ENCODE measurements around the gene PRRT4.

PRRT4 gene

DNA sequence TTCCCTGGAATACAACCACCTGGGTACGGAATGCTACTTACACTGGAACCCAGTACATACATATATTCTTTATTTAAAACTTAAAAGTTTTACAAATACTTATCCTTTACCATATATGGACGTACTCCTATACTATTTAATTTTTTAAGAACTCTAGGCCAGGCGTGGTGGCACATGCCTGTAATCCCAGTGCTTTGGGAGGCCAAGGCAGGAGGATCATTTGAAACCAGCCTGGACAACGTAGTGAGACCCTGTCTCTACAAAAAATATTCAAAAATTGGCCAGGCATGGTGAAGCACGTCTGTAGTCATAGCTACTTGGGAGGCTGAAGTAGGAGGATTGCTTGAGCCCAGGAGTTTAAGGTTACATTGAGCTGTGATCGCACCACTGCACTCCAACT, 19.8 kb downstream of the PRRT4 start:
- no peak for DNase-seq

DNA sequence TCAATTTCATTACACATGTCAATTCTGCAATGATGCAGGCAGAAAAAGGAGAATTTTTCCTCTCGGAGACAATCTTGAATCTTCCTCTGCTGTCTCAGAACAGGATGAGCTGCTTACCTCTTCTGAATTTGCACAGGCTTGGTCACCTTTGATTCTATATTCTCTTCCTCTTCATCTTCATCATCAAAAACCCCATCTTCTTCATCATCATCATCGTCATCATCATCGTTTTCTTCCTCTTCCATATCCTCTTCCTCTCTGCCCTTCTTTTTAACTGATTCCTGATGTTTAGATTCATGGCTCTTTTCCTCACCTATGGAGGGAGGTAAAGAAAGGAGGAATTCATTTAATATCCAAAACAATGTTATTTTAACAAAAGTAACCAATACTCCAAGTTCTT, 25.8 kb downstream of the PRRT4 start:
- DNase-seq, result no peak

DNA sequence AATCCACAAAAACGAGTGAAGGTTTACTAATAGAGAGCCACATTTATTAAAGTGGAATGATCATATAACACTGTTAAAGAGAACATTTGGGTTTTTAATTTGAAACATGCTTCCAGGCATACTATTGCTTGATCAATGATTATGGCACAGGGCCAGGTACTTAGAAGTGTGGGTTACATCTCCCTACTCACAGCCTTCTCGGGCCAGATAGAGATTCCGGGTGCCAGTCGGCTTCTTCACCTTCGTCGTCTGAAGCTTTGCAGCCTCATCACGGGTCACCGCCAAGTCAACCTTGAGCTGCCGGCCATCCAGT, 37.2 kb downstream of the PRRT4 start:
- DNase-seq, result no peak

DNA sequence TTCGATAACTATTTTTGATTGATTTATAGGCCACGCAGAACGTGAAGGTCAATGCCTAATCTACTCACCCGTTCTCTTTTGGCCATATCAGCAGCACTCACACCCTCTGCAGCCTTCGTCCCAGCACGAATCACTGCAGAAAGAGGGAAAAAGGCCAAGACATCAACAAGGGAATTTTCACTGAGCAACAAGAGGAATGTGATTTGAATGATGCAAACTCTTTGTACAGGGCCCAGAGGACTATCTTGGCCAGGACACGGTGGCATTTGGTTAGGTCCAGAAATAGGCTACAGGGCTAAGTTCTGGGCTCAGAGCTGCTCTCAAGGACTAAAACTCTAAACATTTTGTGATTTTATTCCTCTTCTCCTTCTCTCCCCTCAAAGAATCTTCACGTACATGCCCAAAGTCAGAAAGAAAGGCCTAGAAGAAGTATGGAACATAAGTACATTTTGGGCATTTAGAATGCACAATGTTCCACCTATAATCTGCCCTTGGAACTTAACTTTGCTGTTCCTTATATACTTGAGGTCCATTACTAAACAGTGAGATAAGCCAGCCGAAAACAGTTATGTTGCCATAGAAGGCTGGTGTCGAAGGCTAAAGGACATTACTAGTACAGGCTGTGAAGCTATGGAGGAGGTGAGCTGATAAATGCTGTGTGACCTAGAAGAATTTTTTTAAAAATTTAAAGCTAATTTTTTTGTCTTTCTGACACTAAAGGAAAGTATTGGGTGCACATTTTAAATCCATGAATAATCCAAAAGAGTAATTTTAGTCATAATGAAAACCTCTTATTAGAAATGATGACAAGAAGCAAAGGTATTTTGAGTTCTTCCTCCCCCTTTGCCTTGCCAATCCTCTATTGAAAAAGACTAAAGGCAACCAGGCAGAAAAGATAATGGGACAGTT, 37.8 kb downstream of the PRRT4 start:
- no peak for DNase-seq

DNA sequence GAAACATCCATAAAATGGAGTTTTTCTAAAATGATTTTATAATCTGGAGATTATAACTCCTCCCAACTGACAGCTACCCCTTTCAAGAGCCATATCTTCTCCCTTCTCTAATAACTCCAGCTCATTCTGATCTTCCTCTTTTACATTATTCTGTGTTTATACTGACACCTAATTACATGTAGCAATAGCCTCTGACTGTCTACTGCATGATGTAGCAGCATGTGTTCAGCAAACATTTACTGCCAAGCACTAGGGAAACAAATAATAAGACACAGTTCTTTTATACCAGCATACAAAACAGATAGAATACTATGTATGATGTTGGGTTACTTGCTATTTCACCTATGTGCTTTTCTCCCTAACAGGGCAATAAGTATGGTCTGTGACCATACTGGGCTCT, 38.5 kb downstream of the PRRT4 start:
- DNase-seq, result no peak

DNA sequence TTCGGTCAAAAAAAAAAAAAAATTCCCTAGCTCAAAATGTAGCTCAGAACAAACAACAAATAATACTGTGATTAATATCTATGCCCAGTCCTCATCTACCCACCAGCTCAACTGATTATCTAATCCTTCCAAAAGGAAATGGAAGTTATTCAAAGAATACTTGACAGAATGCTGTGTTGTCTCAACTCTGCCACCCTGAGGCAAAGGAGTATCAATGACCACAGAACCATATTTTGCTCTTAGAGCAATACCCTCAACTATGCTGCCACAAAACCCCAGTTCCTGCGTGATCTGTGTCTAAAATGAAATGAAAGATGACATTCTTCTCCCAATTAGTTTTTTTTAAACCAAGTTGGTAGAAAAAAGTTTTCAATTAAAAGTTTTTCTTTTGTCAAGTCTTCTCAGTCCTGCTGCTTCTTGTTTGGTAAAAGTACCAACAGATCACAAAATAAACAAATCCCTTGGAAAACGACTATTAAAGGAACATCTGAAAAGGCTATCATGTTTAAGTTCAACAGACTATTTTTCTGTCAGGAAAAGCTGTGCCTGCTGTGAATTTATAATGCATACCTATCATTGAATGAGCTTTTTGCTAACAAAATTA, 39.3 kb downstream of the PRRT4 start:
- peak; percentile 37 for DNase-seq

DNA sequence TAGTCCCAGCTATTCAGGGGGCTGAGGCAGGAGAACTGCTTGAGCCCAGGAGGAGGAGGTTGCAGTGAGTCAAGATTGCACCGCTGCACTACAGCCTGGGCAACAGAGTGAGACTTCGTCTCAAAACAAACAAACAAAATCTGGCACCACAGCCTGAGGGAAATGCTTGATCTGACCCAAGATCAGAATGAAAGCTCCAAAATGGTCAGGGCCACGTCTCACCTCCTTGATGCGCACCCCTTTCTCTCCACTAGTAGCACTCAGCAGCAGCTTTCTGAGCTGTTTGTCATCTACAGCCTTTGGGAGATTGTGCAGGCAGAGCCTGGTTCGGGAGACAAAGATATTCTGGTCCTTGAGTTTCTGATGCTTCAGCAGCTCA, 40.5 kb downstream of the PRRT4 start:
- peak; percentile 4 for DNase-seq

DNA sequence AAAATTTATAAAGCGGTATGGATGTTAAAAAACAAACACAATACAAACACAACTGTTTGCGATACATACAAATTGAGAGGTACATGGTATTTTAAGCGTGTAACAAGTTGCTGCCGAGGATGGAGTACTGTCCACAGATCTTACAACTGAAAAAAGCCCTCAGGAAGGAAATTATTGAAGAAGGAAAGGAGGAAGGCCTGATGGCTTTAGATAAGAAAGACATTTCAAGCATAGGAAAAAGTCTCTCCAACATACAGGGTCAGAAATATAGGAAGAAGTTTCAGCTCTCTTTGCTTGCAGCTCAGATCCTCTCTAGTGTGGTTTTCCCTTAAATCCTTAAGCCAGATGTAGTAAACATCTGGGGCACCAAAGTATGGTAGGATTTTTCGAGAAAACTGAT, 42.8 kb downstream of the PRRT4 start:
- no peak for DNase-seq

DNA sequence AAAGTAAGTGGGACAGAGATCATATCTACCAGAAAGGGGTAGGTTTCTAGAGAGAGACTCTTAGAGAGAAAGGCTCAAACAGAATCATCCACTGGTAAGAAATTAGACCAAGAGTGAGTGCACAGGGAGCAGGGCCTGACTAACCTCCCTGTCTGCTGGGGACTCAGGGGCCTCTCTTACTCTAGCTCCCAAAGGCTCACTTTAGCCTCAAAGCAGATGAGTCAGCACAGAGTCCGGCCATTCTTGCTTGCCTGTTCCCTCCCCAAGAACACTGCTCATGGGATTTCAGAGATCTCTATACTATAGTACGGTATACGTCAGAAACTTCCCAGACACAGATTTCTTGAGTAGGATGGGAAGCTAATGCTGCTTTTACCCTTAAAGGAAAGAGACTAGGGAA, 50.5 kb downstream of the PRRT4 start:
- DNase-seq, result no peak

DNA sequence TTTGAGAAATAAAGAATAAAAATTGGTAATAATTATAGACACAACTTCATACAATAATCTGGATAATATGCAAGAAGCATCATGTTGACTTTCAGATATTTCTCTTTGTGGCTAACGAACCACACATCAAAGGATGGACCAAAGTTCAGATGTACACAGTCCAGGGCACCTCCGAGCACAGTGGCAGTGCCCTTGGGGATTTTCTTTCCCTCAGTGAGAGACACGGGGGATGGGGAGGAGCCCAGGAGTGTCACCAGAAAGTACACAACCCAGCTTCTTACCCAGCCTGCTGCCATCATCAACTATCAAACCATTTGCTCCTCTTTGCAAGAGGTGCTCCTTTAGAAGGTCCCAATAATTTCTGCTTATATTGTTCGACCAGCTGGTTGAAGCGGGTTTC, 51.0 kb downstream of the PRRT4 start:
- no peak for DNase-seq

DNA sequence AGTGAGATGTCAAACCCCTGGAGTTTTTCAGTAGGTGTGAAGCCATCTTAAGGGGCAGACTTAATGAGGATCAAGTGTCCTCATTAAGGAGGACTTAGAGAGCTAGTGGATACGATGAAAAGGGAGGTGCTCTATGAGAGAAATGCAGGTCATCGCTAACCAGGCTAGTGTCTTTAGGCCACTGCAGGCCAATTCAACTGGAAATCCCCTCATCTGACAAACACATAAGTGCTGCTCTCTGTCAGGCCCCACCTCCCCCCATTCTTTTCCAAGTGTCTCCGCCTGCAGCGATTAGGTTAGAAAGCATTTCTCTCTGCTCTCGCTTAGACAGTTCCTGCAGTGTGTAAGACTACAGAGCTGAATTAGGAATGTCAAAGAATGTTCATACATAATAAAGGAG, 51.5 kb downstream of the PRRT4 start:
- no peak for DNase-seq

DNA sequence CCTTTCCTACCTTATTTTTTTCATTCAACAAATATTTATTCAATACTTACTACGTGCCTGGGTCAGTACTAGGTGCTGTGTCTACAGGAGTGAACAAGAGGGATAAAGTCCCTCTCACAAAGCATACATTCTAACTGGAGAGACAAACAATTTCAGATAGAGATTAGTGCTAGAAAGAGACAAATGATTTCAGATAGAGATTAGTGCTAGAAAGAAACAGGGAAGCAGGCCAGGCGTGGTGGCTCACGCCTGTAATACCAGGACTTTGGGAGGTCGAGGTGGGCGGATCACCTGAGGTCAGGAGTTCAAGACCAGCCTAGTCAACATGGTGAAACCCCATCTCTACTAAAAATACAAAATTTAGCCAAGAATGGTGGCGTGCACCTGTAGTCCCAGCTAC, 52.4 kb downstream of the PRRT4 start:
- no peak for DNase-seq

DNA sequence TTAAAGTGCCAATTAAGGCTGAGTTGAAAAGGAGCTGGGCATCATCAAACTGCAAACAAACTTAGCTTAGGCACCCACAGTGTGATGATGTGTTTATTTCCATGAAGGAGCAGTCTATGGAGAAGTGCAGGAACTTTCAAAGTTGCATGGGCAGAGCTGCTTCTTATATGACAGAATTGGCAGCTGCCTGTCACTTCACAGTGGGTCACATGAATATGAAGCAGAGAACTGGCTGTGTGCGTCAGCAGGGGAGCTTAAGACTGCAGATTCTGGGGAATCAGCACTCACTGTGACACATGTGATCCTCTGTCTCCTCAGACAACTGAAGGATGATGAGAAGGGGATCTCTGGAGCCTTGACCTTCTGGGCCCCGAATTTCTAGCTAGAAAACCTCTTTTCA, 54.4 kb downstream of the PRRT4 start:
- DNase-seq, result no peak

DNA sequence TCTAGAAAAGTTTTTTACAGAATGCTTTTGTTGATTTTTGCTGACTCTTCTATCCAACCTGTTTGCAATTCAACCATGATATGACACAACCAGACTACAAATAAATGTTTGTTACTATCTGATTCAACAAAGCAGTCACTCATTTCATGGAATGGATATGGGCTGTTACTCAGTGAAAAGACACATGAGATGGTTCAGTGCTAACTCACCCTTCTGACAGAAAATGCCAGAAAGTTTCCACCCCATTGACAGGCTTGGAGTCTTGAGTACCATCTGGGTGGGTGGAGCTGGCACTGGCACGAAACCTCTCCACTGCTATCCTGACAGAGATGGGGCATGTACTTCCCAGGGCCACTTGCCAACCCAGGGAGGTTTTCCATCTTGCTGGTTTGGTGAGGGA, 57.3 kb downstream of the PRRT4 start:
- DNase-seq, result no peak

DNA sequence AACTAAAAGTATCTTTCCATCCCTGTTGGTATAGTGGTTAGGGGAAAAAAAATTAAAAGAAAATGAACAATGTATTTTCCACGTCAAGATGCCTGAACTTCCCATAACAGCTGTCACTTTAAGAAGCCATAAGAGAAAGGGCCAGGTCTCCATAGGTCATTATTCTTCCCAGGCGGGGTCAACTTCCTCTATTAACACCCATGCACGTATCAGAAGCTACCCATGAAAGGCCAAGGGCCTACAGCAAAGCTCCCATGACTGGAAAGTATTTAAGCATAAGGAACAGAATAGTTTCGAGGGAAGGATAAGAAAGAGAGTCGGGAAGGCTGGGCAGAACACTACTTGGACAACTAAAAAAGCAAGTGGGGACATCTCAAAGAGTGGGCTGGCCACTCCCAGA, 57.8 kb downstream of the PRRT4 start:
- no peak for DNase-seq

DNA sequence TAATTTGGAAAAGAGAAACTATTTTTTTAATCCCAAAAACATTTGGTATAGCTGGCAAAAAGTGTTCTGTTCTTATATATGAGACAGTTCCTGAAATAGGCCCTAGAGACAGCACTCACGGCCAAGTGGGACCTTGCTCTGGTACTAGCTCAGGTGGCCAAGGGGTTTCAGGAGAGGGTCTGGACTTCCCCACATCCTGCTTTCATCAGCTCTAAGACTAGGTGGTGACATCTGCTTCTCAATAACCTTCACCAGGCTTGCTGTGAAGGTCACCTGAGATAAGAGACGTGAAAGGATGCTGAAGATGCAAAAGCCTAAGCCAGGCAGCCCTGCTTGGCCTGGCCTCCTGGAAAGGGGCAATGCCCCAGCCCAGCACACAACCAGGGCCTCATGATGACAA, 58.4 kb downstream of the PRRT4 start:
- DNase-seq, result no peak

DNA sequence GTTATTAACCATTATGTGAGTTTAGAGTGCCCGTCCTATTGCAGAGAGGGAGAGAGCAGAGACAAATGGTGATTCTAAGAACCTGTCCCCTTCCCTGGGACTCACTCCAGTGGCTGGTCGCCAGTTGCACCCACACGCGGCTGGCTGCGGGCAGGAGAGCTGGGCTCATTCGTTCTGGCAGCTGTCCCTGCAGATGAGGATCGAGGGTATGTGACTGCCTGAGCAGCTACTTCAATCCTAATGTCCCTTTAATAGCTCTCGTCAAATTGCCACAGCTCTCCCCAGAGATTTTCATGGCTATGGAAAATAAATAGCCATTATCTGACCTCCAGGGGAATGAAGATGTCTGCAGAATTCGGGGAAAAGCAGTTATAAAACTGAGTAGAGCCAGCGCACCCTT, 59.4 kb downstream of the PRRT4 start:
- no peak for DNase-seq

Measured in CD4-positive, alpha-beta T cell treated with Interleukin-12 subunit alpha and Interleukin-12 subunit beta, for 1 hour (primary cell).